Measurements from ENCODE around the gene SIPA1L3. TPM values are rescaled to one million over a fixed set of nuclear protein-coding genes. Genes with fewer than 3 reads are reported as not detected.

The SIPA1L3 gene
- total RNA-seq, 2 experiments from 2014 or later, result 8.9 to 9.8 TPM

DNA sequence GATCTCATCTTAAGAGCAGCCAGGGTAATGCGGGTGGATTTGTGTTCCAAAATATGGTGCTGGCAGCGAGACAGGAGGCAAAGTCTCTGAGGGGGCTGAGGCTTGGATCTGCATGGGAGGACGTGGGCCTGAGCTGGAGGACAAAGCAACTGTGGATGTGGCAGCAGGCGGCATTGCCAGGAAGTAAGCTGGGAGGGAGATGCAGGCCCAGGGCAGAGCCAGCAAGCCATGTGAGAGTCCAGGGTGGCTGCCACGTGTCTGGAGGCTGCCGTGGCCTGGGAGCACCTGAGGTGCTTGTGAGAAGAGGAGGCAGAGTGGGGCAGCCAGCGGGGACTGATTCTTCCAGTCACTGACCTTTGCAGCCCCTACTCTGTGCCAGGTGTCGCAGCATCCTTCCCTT, 265.0 kb downstream of the SIPA1L3 start:
- intact Hi-C loops (cut with micrococcal nuclease), result no loop called here
- Mint-ChIP-seq H3K36me3 (ENCODE audit: low read depth) (no peaks in the 10 kb centered on the region), H3K4me1 (ENCODE audit: low read depth) (no peaks in the 10 kb centered on the region), H3K4me3 (no peak overlapping the region), H3K27me3 (no peaks in the 10 kb centered on the region), H3K9me3 (no peaks in the 10 kb centered on the region), H3K27ac (no peak overlapping the region)
- ATAC-seq (no peak), DNase-seq (no peak)
- ChIA-PET CTCF (interaction anchor here (1.0 kb wide), 1 partner anchor 270 kb away, joined by 3 read pairs; no protein-coding TSS in a partner anchor), POLR2A (no interaction called here)
- TF ChIP-seq, protein P1, sequence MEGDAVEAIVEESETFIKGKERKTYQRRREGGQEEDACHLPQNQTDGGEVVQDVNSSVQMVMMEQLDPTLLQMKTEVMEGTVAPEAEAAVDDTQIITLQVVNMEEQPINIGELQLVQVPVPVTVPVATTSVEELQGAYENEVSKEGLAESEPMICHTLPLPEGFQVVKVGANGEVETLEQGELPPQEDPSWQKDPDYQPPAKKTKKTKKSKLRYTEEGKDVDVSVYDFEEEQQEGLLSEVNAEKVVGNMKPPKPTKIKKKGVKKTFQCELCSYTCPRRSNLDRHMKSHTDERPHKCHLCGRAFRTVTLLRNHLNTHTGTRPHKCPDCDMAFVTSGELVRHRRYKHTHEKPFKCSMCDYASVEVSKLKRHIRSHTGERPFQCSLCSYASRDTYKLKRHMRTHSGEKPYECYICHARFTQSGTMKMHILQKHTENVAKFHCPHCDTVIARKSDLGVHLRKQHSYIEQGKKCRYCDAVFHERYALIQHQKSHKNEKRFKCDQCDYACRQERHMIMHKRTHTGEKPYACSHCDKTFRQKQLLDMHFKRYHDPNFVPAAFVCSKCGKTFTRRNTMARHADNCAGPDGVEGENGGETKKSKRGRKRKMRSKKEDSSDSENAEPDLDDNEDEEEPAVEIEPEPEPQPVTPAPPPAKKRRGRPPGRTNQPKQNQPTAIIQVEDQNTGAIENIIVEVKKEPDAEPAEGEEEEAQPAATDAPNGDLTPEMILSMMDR (IDR thresholded peaks at IDR 0.05), result no peak

- Mint-ChIP-seq H3K27me3 (no peaks in the 10 kb centered on the region), H3K27ac (no peak overlapping the region), H3K9me3 (no peaks in the 10 kb centered on the region), H3K36me3 (ENCODE audit: low read depth) (no peaks in the 10 kb centered on the region), H3K4me1 (ENCODE audit: low read depth) (no peaks in the 10 kb centered on the region), H3K4me3 (no peak overlapping the region)
- no peak for ATAC-seq
- TF ChIP-seq, protein P1 (IDR thresholded peaks at IDR 0.05), result no peak
- intact Hi-C loops (cut with micrococcal nuclease), result no loop called here
- POLR2A ChIA-PET, result interaction anchor here (1.1 kb wide), 1 partner anchor 11 kb away, joined by 3 read pairs; no protein-coding TSS in a partner anchor
- CTCF ChIA-PET, result no interaction called here
- no peak for DNase-seq
These were observed 266.5 kb downstream of the SIPA1L3 start for GRCh38 chr19:38173291-38174041.

GRCh38 chr19:38175422-38175821, 268.4 kb downstream of the SIPA1L3 start:
- H3K9me3 Mint-ChIP-seq, result peaks cover 7% of the 10 kb centered on the region
- no peak overlapping the region for H3K27ac Mint-ChIP-seq
- intact Hi-C loops (cut with micrococcal nuclease), result no loop called here
- TF ChIP-seq, protein P1 (IDR thresholded peaks at IDR 0.05), result no peak
- ATAC-seq, result no peak
- DNase-seq, result no peak
- POLR2A ChIA-PET, result no interaction called here
- CTCF ChIA-PET, result interaction anchor here (1.1 kb wide), 1 partner anchor 273 kb away, joined by 4 read pairs; no protein-coding TSS in a partner anchor
- no peak overlapping the region for H3K4me3 Mint-ChIP-seq
- no peaks in the 10 kb centered on the region for H3K27me3 Mint-ChIP-seq
- peaks cover 9% of the 10 kb centered on the region for H3K36me3 Mint-ChIP-seq (ENCODE audit: low read depth)
- H3K4me1 Mint-ChIP-seq (ENCODE audit: low read depth), result no peaks in the 10 kb centered on the region

DNA sequence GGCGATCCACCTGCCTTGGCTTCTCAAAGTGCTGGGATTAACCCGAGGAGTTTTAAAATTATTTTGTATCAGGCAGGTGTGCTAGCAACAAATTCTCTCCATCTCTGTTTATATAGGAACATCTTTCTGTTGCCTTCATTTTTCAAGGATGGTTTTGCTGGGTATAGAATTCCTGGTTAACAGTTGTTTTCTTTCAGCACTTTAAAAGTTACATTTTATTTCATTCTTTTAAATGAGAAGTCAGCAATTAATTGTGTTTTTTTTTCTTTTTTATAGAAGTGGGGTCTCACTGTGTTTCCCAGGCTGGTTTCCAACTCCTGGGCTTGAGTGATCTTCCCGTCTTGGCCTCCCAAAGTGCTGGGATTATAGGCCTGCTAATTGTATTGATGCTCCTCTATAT, 273.1 kb downstream of the SIPA1L3 start:
- TF ChIP-seq, protein P1 (IDR thresholded peaks at IDR 0.05), result no peak
- peaks cover 11% of the 10 kb centered on the region for H3K9me3 Mint-ChIP-seq
- ATAC-seq (no peak), DNase-seq (no peak)
- POLR2A ChIA-PET, result no interaction called here
- no peak overlapping the region for H3K4me3 Mint-ChIP-seq
- CTCF ChIA-PET, result no interaction called here
- intact Hi-C loops (cut with micrococcal nuclease), result no loop called here
- H3K27ac Mint-ChIP-seq, result no peak overlapping the region
- peaks cover 23% of the 10 kb centered on the region for H3K36me3 Mint-ChIP-seq (ENCODE audit: low read depth)
- no peaks in the 10 kb centered on the region for H3K4me1 Mint-ChIP-seq (ENCODE audit: low read depth)
- no peaks in the 10 kb centered on the region for H3K27me3 Mint-ChIP-seq

DNA sequence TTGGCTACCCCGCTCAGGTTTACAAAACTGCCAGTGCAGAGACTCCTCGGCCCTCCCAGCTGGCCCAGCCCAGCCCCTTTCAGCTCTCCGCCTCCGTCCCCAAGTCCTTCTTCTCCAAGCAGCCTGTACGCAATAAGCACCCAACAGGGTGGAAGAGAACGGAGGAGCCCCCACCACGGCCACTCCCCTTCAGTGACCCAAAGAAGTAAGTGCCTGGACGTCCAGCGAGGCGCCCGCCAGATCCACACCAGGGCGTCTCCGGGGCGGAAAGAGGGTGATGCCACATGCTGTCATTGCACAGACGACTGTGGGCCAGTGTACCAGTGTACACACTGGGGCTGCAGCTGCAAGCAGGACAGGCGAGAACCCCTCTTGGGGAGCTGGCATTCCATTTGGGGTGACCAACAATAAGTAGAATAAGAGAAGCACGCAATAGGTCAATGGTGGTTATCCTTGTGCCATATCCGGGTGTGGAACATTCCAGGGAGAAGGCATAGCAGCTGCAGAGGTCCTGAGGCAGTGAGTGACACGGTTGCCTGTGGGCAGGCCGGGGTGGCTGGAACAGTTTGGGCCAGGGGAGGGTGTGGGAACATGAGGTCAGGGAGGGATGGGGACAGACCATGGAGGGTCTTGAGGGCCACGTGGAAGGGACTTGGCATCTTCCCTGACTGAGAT, 275.7 kb downstream of the SIPA1L3 start:
- ChIA-PET POLR2A (no interaction called here), CTCF (interaction anchor here (2.1 kb wide), 1 partner anchor 40 kb away, joined by 5 read pairs; no protein-coding TSS in a partner anchor)
- peaks cover 23% of the 10 kb centered on the region for H3K36me3 Mint-ChIP-seq (ENCODE audit: low read depth)
- TF ChIP-seq, protein P1 (IDR thresholded peaks at IDR 0.05), result no peak
- intact Hi-C loops (cut with micrococcal nuclease), result no loop called here
- DNase-seq (no peak), ATAC-seq (no peak)
- H3K4me3 Mint-ChIP-seq, result no peak overlapping the region
- H3K27ac Mint-ChIP-seq, result no peak overlapping the region
- no peaks in the 10 kb centered on the region for H3K4me1 Mint-ChIP-seq (ENCODE audit: low read depth)
- H3K9me3 Mint-ChIP-seq, result peaks cover 11% of the 10 kb centered on the region
- H3K27me3 Mint-ChIP-seq, result no peaks in the 10 kb centered on the region

Measured in activated CD8-positive, alpha-beta T cell treated with anti-CD3 and anti-CD28 coated beads for 36 hours (primary cell).